Nephron progenitor cell (in vitro differentiated cells): ENCODE measurements around the gene CEP85.

Experiments
- DNase-seq: peaks from one replicate; pipeline ENCODE4 v3.0.0; 2021
- H3K27ac Mint-ChIP-seq: 2 replicates; pipeline ENCODE4 v1.8.0; 2021; ENCODE audit warnings: mild to moderate bottlenecking, moderate library complexity, mixed read lengths
- H3K27me3 Mint-ChIP-seq: 2 replicates; pipeline ENCODE4 v1.8.0; 2021; ENCODE audit warnings: mild to moderate bottlenecking, low read depth, mixed read lengths; ENCODE audit not compliant: poor library complexity
- H3K36me3 Mint-ChIP-seq: 2 replicates; pipeline ENCODE4 v1.8.0; 2021; ENCODE audit warnings: low read depth, mixed read lengths
- H3K4me1 Mint-ChIP-seq: 2 replicates; pipeline ENCODE4 v1.8.0; 2021; ENCODE audit warnings: mixed read lengths
- H3K4me3 Mint-ChIP-seq: 2 replicates; pipeline ENCODE4 v1.8.0; 2021; ENCODE audit warnings: mild to moderate bottlenecking, moderate library complexity, mixed read lengths
- H3K9me3 Mint-ChIP-seq: 2 replicates; pipeline ENCODE4 v1.8.0; 2021; ENCODE audit warnings: mild to moderate bottlenecking, moderate library complexity, mixed read lengths
- TF ChIP-seq, protein P1 (sequence below): fragments of 200-600 bp; sonication (generic); IDR thresholded peaks from 2 replicates; pipeline ENCODE4 v1.5.0; 2021; ENCODE audit warnings: antibody characterized with exemption

Gene CEP85

DNA sequence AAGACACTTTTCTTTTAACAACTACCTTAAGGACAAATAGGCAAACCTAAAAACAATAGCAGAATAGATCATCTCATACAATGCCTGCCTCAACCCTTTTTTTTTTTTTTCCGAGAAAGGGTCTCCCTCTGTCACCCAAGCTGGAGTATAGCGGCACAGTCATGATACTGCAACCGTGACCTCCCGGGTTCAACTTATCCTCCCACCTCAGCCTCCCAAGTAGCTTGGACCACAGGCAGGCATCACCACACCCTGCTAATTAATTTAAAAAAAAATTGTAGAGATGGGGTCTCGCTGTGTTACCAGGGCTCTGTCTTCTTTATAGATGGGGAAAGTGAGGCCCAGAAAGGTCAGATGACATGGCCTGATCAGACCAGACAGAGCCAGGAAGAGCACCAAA is 53.8 kb downstream of the CEP85 start:
- peaks cover 78% of the 10 kb centered on the region for H3K4me1 Mint-ChIP-seq
- H3K4me3 Mint-ChIP-seq: no peak overlapping the region
- no peaks in the 10 kb centered on the region for H3K9me3 Mint-ChIP-seq
- H3K27me3 Mint-ChIP-seq: no peaks in the 10 kb centered on the region
- H3K27ac Mint-ChIP-seq: no peak overlapping the region
- TF ChIP-seq, protein P1, sequence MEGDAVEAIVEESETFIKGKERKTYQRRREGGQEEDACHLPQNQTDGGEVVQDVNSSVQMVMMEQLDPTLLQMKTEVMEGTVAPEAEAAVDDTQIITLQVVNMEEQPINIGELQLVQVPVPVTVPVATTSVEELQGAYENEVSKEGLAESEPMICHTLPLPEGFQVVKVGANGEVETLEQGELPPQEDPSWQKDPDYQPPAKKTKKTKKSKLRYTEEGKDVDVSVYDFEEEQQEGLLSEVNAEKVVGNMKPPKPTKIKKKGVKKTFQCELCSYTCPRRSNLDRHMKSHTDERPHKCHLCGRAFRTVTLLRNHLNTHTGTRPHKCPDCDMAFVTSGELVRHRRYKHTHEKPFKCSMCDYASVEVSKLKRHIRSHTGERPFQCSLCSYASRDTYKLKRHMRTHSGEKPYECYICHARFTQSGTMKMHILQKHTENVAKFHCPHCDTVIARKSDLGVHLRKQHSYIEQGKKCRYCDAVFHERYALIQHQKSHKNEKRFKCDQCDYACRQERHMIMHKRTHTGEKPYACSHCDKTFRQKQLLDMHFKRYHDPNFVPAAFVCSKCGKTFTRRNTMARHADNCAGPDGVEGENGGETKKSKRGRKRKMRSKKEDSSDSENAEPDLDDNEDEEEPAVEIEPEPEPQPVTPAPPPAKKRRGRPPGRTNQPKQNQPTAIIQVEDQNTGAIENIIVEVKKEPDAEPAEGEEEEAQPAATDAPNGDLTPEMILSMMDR: no peak
- DNase-seq: no peak
- H3K36me3 Mint-ChIP-seq: peaks cover 2% of the 10 kb centered on the region

DNA sequence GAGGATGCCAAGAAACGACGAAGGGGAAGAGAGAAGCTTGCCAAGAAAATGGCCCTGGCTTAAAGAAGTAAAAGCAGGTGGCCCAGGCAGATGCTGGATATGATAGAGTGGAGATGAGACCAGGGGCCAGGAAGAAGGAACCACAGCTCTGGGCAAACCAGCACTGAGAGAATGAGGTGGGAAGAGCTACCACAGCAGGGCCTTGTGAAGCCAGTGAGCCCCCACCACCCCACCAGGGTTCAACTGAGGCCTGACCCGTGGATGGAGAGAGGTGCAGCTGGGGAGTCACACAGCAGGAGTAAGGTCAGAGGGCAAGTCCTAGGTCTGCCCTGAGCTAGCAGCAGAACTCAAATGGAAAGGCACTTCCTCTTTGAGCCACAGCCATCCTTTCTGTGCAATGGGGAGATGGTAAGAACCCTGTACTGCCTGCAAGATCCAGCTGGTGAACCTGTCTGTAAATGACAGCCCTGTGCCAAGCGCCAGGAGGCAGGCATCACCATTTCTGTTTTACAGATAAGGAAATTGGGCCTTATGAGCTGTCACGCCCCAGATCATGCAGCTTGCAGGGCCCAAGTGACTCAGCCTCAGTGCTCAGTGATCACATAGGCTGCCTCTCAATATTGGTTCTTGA is 54.4 kb downstream of the CEP85 start:
- no peaks in the 10 kb centered on the region for H3K27me3 Mint-ChIP-seq

DNA sequence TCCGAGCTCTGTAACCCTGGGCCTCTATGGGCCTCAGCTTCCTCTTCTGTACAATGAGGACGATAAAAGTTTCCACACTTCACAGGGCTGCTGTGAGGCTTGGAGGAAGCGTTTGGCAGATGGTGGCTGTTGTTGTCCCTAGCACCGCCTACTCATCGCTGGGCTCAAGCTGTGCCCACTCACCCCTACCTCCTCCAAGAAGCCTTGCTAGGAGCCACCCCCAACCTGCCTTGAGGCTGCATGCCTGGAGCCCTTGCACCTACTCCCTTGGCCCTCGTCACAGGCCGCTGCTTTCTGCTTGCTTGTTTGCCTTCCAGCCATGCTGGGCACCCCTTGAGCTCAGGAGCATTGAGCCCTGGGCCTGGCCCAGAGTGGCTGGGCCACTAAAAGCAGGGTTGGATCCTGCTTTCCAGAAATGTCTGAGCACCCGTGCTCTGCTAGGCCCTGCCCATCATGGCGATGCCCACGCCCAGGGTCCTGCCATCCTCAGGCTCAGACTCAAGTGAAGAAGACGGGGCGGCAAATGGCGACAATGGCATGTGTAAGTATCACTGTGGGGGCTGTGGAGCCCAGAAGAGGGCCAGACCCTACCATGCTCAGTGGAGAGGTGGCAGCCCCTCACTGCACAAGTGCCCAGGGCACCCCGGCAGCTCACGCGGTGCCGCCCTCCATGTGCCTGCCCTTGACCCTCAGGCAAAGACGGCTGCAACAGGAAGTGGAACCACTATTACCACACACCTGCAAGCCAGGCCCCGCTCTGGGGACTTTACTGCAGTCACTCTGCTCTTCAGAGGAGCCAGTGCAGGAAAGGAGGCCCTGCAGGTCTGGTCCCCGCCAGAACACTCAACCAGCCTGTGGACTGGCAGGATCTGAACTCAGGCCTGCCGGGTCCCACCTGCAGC is 55.4 kb downstream of the CEP85 start:
- no peaks in the 10 kb centered on the region for H3K27me3 Mint-ChIP-seq
- no peak overlapping the region for H3K4me3 Mint-ChIP-seq
- H3K27ac Mint-ChIP-seq: no peak overlapping the region
- H3K9me3 Mint-ChIP-seq: no peaks in the 10 kb centered on the region
- peaks cover 12% of the 10 kb centered on the region for H3K36me3 Mint-ChIP-seq
- H3K4me1 Mint-ChIP-seq: peaks cover 80% of the 10 kb centered on the region
- no peak for DNase-seq
- TF ChIP-seq, protein P1: no peak

More for the DNA sequence above, 54.4 kb downstream of the CEP85 start:
- no peak overlapping the region for H3K27ac Mint-ChIP-seq
- no peaks in the 10 kb centered on the region for H3K9me3 Mint-ChIP-seq
- H3K4me1 Mint-ChIP-seq: peaks cover 76% of the 10 kb centered on the region
- TF ChIP-seq, protein P1: no peak
- peaks cover 6% of the 10 kb centered on the region for H3K36me3 Mint-ChIP-seq
- no peak overlapping the region for H3K4me3 Mint-ChIP-seq
- DNase-seq: no peak

DNA sequence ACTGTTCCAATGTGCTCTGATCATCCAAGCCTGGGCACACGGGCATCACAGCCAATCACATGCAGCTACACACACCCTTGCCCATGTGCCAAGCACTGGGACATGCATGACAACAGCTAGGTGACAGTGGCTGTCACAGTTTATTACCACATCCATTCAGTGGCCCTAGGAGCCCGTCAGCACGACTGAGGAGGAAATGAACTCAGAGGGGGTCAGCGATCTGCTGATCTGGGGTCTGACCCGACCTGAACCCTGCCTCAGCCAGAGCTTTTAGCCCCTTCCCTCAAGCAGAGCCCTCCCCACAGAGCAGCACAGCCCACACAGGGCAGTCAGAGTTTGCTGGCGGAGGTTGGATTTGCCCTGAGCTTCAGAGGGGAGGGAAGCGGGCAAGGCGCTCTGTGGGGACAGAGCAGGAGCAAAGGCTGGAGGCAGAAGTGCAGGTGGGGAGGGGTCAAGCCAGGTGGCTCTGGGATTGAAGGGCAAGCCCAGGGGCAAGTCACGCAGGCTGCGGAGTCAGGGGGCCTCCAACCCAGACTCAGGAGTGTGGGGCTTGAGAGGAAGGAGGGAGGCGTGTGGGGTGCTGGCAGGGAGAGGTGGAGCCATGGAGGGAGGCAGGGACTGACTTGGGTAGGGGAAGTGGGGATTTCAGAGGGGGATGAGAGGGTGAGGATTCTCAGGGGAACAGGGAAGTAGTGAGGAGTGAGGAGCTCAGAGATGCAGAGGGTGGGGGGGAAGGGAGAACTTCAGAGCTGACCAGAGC is 56.3 kb downstream of the CEP85 start:
- H3K27ac Mint-ChIP-seq: no peak overlapping the region
- H3K4me1 Mint-ChIP-seq: peaks cover 80% of the 10 kb centered on the region
- TF ChIP-seq, protein P1: no peak
- H3K27me3 Mint-ChIP-seq: no peaks in the 10 kb centered on the region
- peaks cover 16% of the 10 kb centered on the region for H3K36me3 Mint-ChIP-seq
- peak; percentile 12 for DNase-seq
- H3K9me3 Mint-ChIP-seq: no peaks in the 10 kb centered on the region
- H3K4me3 Mint-ChIP-seq: peak overlapping the region; percentile 15

DNA sequence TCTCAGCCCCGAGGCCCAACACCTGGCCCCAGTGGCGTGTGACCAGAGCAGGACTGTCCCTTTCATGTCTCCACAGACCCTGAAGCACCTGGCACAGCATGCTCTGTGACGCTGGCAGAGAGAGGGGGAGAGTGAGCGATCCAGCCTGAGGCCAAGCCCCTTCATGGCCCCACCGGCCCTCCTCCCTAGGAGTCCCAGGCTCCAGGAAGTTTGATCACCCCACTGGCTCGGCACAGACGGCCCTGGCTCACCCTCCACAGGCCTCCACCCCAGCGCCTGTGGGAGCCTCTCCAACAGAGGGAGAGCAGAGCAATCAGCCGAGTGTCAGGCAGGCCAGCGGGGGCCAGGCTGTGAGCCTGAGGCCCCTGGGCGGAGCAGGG is 56.9 kb downstream of the CEP85 start:
- Mint-ChIP-seq H3K27ac (no peak overlapping the region), H3K9me3 (no peaks in the 10 kb centered on the region), H3K4me3 (peak overlapping the region; percentile 15), H3K27me3 (no peaks in the 10 kb centered on the region), H3K36me3 (peaks cover 19% of the 10 kb centered on the region), H3K4me1 (peaks cover 83% of the 10 kb centered on the region)
- peak; percentile 9 for DNase-seq
- TF ChIP-seq, protein P1: no peak
